ENCODE measurements around the gene FOXA2. TPM values are rescaled to one million over a fixed set of nuclear protein-coding genes. Genes with fewer than 3 reads are reported as not detected.

Gene FOXA2
- total and polyA plus RNA-seq, 9 of the 15 experiments (the other 6 are each of a cell fraction or from before 2014, with no cell fraction given): 0.10 to 1.0 (median 0.25) TPM

DNA sequence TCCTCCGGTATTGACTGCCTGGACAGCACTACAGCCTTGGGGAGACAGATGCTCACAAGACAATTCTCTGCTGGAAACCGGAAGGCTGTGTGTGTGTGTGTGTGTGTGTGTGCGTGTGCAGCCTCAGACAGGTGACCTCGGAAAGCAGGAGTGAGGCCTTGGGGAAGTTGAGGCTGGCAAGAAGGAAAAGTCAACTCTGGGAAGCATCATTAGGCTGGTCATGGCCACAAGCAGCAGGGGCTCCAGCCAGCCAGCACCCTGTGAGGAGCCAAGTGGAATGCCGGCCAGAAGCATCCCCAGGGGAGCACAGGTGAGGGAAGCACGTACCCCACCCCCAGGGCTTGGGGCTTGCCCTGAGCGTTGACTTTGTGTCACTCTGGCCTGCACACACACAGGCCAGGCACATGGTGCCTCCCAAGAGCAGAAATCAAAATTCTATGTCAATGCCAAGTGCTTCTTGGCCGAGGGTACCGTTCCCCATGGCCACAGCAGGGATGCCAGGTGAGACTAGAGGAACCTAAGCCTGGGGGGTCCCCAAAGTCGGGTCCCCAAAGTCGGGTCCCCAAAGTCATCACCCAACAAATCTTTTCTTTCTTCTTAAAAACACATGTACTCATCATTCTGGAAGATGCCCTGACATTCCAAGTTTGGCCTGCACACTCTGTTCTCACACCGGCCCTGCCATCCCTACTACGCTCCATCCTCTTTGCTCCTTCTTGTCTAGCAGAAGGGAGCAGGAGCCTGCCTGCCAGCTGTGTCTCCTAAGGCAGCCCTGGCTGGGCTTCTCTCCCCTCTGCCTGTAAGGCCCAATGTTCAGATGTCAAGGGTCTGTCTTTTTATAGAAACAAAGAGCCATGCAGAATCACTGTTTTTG, 26.7 kb downstream of the FOXA2 start:
- Histone ChIP-seq H3K36me3 (ENCODE audit: control insufficient read depth, insufficient read depth, low read length) (no peaks in the 10 kb centered on the region), H3K4me2 (ENCODE audit: insufficient read depth, low read length) (no peak overlapping the region), H3K9ac (ENCODE audit: insufficient read depth in 1 of 2, low read depth in 2 of 2, low read length in 2 of 2) (no peak overlapping the region), H2AFZ (ENCODE audit: low read depth, low read length) (no peak overlapping the region), H3K4me1 (replicated peaks in 1 of 2; ENCODE audit: control insufficient read depth in 2 of 2, insufficient read depth in 2 of 2, low read length in 2 of 2) (peaks cover 4 to 10% of the 10 kb centered on the region in 2 experiments; a peak in 3 of 5 replicates), H3K27me3 (ENCODE audit: control insufficient read depth in 2 of 2, insufficient read depth in 2 of 2, low read length in 2 of 2) (no peaks in the 10 kb centered on the region; a peak in 1 of 5 replicates), H3K79me2 (ENCODE audit: control insufficient read depth, insufficient read depth, low read length) (no peaks in the 10 kb centered on the region), H3K27ac (ENCODE audit: extremely low read depth, low read depth, low read length) (no peak overlapping the region), H4K20me1 (replicated peaks; ENCODE audit: control insufficient read depth, insufficient read depth, low read length) (no peaks in the 10 kb centered on the region), H3K4me3 (no peak overlapping the region), H3K9me3 (replicated peaks; ENCODE audit: control insufficient read depth, insufficient read depth, low read depth, low read length) (no peaks in the 10 kb centered on the region), H3K9me1 (ENCODE audit: control insufficient read depth, insufficient read depth, low read length) (no peaks in the 10 kb centered on the region)
- ChIA-PET POLR2A (no interaction called here), CTCF (ENCODE audit: low intra/inter-chr PET ratio) (no interaction called here)
- DNase-seq (ENCODE audit: extremely low read depth in 1 of 4, low spot score in 3 of 4): no peak
- BruUV-seq (replicated peaks): no TSS peak
- in situ Hi-C loops (cut with MboI) (no loop called here), intact Hi-C loops (cut with micrococcal nuclease) (no loop called here)
- no peak for ATAC-seq
- FAIRE-seq: no peak
- TF ChIP-seq PURB (CRISPR knock-in tag; IDR thresholded peaks at IDR 0.05; ENCODE audit: low read depth): no peak
- no peak for TF ChIP-seq SRSF7 (optimal IDR thresholded peaks at IDR 0.05; ENCODE audit: low read depth, low read length)
- TF ChIP-seq ZNF174 (CRISPR knock-in tag; IDR thresholded peaks at IDR 0.05): no peak
- TF ChIP-seq CC2D1A (IDR thresholded peaks at IDR 0.05): no peak
- TF ChIP-seq PRPF4 (IDR thresholded peaks at IDR 0.05; ENCODE audit: insufficient read depth, low read depth, low read length, poor library complexity, severe bottlenecking): no peak
- 31% methylated on average over 9 of the region's 13 CpGs for WGBS (ENCODE audit: insufficient coverage, low coverage, missing lambda C conversion rate)

All from K562 (cell line).